Stimulated activated CD8-positive, alpha-beta memory T cell treated with anti-CD3 and anti-CD28 coated beads, Interleukin-4, amount 100 ng/mL, for 48 hours (primary cell): Measurements from ENCODE around the gene RABEP2.
"Not testable (repeated sequence)": the region's sequence is repeated elsewhere in the genome, so short reads cannot be mapped to it uniquely, and the experiment has no call there.

Source experiments
- DNase-seq: peaks from one replicate; pipeline ENCODE4 v3.0.0-alpha.2; 2020

Gene RABEP2, protein sequence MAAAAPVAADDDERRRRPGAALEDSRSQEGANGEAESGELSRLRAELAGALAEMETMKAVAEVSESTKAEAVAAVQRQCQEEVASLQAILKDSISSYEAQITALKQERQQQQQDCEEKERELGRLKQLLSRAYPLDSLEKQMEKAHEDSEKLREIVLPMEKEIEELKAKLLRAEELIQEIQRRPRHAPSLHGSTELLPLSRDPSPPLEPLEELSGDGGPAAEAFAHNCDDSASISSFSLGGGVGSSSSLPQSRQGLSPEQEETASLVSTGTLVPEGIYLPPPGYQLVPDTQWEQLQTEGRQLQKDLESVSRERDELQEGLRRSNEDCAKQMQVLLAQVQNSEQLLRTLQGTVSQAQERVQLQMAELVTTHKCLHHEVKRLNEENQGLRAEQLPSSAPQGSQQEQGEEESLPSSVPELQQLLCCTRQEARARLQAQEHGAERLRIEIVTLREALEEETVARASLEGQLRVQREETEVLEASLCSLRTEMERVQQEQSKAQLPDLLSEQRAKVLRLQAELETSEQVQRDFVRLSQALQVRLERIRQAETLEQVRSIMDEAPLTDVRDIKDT

DNA sequence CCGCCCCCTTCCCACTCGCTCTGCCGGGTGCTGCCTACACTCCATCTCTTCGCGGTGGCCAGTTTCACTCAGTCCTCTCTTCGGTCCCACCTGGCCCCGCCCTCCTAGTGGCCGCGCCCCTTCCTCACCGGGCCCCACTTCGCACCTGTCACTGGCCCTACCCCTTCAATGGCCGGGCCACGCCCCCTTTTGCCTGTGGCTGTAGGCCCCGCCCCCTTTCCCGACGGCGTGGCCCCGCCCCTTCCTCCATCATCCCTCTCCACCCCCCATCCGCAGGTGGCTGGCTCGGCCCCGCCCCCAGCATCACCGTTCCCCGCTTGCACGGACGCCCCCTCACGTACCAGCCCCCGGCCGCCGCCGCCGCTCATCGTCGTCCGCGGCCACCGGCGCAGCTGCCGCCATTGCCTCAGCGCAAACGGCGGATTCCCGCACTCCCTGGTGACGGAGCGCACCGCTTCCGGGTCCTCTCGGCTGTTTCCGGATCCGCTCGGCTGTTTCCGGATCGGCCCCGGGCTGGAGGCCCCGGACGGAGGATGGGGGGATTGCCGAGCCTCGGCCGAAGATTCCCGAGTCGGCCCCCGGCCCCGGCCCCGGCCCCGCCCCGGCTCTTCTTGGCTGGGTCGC is at the start of gene RABEP2:
TSS of gene RABEP2 (minus strand) at position 477 of the 624 bp plus-strand sequence. CDS start at position 402, 75 bp downstream.
- peak; percentile 99 for DNase-seq

DNA sequence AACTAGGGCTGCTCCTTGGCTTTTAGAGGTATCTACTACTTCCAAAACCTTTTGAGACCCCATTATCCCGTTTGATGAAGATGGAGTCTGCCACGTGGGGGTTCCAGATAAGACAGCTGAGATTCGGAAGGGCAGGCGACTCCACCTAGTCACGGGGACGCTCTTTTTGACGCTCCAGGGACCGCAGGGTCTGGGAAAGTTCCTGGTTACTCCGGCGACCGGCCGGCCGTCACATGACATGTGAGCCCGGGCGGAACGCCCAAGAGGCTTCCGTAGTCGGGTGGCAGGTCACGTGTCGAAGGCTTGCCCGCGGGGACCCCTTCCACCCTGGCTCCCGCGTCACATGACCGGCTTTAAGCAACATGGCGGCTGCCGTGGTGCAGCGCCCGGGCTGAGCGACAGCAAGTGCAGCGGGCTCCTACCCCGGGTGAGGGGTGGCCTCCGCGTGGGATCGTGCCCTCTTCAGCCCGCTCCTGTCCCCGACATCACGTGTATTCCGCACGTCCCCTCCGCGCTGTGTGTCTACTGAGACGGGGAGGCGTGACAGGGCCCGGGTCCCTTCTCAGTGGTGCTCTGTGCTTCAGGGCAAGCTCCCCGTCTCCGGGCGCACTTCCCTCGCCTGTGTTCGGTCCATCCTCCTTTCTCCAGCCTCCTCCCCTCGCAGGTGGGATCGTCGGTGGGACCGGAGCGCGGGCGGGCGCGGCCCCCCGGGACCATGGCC is 49.6 kb upstream of the RABEP2 start, which contains the start of gene SPNS1:
TSS of gene SPNS1 (plus strand) at position 342 of the 721 bp plus-strand sequence. CDS start at position 716, 374 bp downstream.
- peak; percentile 96 for DNase-seq

DNA sequence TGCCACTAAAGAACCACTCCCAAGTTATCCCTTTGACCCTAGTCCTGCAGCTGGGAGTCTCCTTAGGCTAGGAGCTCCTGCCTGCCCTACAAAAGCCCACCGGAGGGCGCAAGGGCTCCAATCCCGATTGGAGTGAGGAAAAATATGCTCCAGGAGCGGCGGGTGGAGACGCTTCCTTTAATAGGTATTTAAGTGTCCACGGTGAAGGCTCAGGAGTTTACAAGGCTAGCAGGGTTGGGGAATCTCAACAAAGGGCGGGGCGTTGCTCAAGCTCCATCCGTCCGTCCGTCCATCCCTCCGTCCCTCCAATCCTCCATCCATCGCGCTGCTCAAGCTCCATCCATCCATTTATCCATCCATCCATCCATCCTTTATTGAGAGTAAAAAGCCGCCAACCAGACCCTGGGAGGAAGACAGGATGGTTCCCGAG is 49.0 kb upstream of the RABEP2 start:
- DNase-seq: peak; percentile 62

DNA sequence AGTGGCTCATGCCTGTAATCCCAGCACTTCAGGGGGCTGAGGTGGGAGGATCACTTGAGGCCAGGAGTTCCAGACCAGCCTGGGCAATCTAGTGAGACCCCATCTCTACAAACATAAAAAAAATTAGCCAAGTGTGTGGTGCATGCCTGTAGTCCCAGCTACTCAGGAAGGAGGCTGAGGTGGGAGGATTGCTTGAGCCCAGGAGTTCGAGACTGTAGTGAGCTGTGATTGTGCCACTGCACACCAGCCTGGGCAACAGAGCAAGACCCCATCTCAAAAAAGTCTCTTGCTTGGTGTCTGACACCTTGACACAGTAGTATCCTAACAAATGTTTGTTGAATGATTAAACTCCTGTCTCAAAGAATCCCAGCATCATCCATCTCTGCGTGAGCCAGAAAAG is 44.7 kb upstream of the RABEP2 start:
- DNase-seq: not testable (repeated sequence)

DNA sequence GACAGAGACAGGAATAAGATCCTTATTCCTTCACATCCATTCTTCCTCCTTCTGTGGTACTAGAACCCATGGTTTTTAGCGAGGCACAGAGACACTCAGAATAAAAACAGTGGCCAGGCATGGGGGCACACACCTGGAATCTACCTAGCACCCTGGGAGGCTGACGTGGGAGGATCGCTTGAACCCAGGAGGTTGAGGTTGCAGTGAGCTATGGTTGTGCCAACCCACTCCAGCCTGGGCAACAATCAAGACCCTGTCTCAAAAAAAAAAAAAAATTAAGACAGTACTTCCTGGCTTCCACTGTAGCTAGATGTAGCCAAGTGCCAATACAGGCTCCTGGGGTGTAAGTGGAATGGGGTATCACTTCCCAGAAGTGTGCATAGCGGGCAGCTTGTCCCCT is 42.1 kb upstream of the RABEP2 start:
- no peak for DNase-seq

DNA sequence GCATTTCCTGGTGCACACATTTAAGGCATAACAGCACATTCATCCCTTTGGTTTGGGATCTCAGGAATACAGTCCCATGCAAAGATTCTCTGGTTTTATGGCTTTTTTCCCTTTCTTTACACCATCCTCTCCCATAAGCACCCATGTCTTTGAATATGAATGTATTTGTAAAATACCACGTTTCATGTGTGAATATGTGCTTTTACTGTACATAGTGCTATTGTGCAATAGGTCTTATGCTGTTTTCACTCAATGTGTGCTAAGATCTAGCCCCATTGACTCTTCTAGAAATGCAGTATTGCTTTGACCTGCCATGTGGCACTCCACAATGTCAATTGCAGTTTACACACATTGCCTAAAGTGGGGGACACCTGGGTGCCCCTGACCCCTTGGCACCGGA is 39.5 kb upstream of the RABEP2 start:
- DNase-seq: no peak

DNA sequence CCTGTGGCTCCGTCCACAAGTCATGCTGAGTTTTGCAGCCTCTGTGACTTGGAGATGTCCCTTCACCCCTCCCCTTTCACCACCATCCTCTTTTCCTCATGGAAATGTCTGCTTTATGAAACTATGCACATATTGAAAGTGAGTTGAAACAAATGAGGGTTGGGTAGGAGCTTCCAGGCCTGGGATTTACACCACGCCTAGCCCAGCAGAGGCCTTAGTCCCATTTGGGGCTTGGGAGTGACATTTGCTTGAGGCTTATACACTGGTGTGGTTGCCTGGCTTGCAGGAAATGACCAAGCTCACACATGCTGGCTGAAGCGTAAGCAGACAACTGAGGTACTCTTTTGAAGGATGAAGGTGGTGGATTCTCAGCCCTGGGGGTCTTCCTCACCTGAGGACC is 39.0 kb upstream of the RABEP2 start:
- DNase-seq: no peak

DNA sequence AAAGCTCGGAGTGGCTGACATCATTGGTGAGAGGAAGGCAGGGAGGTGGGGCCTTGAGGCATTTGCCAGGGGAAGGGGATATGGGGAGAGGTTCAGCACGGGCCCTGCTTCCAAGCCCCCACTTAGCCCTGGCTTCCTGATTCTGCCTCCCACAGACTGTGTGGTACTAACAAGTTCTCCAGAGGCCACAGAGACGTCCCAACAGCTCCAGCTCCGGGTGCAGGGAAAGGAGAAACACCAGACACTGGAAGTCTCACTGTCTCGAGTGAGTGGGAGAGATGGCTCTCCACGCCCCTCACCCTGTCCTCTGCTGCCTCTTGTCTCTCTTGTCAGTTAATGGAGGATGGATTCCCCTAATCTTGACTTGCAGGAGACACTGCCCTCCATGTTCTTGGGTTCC is 33.8 kb upstream of the RABEP2 start:
- no peak for DNase-seq

DNA sequence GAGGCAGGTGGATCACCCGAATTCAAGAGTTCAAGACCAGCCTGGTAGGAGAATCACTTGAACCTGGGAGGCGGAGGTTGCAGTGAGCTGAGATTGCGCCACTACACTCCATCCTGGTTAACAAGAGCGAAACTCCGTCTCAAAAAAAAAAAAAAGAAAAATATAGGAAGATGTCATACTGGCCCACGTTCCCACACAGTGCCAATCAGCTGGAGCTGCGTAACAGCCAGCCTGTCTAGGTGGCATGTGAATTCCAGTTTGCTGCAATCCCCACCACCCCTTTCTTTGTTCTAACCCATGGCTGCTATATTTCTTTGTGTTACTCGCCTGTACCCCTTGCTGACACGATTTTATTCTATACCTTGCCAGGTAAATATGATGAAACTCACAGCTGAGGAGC is 33.2 kb upstream of the RABEP2 start:
- no peak for DNase-seq

DNA sequence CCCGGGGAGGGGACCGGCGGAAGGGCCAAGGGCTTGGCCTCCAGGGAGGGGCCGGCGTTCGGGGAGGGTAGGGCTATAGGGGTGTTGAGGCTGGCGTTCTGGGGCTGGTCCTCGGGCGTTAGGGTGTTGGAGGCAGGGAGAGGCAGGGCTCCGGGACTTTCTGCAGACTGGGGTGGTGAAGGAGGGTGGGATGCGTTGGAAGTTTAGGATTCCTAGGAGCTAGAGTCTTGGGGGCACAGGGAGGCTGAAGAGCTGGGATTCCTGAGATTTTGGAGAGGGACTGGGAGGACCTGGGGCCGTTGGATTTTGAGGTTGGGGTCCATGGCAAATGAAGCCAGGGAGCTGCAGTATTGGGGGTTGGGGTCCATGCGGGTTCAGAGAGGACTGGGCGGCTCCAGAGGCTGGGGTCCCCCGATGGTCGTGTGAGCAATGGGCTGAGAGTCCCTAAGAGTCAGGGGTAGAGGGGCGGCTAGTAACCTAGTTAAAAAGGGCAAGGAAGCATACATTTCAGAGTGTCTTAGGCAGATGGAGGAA is 26.4 kb upstream of the RABEP2 start:
- DNase-seq: peak; percentile 59

DNA sequence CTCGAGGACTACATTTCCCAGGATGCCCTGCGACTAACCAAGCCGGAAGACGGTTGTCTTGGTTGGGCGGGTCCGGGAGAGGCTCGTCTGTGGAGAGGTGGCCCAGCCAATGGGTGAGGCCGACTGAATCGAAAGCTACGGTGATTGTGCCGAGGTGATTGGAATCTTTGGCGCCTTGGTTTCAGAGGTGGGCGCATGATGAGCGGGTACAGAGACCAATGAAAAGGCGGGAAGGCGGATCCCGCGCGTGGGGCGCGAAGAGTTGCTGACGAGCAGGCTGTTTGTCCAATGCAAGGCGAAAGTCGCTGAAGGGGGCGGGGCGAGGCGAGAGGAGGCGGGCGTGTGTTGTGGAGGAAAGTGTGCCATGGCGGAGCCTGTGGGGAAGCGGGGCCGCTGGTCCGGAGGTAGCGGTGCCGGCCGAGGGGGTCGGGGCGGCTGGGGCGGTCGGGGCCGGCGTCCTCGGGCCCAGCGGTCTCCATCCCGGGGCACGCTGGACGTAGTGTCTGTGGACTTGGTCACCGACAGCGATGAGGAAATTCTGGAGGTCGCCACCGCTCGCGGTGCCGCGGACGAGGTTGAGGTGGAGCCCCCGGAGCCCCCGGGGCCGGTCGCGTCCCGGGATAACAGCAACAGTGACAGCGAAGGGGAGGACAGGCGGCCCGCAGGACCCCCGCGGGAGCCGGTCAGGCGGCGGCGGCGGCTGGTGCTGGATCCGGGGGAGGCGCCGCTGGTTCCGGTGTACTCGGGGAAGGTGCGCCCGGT is 25.8 kb upstream of the RABEP2 start, which contains the start of gene NFATC2IP:
TSS of gene NFATC2IP (plus strand) at position 290 of the 762 bp plus-strand sequence. CDS start at position 365, 75 bp downstream.
- DNase-seq: peak; percentile 100

DNA sequence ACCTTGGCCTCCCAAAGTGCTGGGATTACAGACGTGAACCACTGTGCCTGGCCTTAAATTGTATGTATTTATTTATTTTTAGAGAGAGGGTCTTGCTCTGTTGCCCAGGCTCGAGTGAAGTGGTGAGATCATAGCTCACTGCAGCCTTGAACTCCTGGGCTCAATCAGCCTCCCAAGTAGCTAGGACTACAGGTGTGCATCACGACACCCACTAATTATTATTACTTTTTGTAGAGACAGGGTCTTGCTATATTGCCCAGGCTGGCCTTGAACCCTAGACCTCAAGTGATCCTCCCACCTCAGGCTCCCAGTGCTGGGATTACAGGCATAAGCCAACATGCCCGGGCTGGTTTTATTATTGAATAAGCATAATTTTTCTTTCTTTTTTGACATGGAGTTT is 21.6 kb upstream of the RABEP2 start:
- no peak for DNase-seq

DNA sequence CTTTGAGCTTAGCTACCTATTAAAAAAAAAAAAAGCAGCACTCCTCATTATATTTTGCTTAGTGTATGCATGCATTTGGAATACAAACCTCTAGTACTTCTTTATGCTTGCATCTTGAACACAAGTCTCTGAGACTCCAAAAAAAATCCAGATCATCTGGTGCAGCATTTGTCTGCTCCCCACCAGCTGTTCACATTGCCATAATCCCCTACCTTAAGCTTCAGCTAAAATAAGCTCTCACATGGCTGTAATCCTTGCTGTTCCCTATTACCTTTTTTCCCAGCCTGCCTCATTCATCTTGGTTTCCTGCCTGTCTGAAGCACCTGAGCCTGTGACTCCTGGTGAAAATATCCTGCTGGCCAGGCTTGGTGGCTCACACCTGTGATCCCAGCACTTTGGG is 18.2 kb upstream of the RABEP2 start:
- no peak for DNase-seq

DNA sequence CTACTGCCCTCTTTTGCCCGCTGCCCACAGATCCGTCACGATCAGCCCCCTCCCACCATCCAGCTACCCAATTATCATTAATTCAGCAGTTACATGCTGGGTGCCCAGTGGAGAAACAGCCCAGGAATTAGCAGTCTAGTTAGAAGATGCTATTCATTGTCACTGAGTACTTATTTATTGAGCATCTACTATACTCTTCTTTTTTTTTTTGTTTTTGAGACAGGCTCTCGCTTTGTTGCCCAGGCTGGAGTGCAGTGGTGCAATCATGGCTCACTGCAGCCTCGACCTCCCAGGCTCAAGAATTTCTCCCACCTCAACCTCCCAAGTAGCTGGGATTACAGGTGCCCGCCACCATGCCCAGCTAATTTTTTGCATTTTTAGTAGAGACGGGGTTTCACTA is 14.8 kb upstream of the RABEP2 start:
- DNase-seq: not testable (repeated sequence)

DNA sequence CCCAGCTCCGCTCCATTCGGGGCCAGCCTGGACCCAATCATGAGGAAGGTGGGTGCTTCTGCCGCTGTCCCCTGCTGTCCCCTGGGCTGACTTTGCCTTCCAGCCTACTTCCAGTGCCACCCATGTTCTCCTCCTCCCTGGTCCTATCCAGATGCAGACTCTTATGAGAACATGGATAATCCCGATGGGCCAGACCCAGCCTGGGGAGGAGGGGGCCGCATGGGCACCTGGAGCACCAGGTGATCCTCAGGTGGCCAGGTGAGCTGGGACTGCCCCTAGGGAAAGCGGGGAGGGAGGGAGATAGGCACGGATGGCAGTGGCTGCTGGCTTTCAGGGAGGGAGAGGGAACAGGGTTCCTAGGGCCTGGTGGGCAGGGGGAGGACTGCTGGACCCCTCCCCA is 13.7 kb upstream of the RABEP2 start:
- no peak for DNase-seq

DNA sequence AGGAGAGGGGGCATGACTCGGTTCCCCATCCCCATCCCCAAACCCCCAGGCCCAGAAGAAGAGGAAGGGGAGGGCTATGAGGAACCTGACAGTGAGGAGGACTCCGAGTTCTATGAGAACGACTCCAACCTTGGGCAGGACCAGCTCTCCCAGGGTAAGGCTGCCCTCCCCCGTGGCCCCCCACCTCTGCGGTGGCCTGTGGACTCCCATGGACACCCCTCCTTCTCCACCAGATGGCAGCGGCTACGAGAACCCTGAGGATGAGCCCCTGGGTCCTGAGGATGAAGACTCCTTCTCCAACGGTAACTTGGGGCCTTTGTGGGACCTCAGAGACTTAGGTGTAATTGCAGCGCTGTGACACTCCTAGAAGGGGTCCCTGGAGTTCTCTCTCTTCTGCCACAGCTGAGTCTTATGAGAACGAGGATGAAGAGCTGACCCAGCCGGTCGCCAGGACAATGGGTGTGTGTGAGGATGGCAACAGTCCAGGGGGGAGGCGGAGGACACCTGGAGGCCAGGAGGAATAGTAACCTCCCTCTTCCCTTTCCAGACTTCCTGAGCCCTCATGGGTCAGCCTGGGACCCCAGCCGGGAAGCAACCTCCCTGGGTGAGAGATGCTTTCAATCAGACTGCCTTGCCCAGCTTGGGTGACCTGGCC is 12.3 kb upstream of the RABEP2 start:
- DNase-seq: no peak

DNA sequence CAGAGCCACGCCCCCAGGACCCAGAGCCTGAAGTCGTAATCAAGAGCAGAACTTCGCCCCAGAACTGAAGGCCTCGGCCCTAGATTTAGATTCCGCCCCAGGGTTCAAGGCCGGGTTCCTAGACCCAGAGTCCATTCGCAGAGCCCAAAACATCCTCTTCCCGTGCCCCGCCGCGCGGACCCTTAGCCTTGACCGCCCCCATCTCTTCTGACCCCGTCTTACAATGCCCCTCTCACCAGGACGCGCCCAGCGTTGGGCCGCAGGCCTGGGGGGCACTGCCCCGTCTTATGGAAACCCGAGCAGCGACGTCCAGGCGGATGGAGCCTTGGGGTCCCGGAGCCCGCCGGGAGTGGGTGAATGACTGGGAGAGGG is 11.7 kb upstream of the RABEP2 start:
- DNase-seq: no peak

DNA sequence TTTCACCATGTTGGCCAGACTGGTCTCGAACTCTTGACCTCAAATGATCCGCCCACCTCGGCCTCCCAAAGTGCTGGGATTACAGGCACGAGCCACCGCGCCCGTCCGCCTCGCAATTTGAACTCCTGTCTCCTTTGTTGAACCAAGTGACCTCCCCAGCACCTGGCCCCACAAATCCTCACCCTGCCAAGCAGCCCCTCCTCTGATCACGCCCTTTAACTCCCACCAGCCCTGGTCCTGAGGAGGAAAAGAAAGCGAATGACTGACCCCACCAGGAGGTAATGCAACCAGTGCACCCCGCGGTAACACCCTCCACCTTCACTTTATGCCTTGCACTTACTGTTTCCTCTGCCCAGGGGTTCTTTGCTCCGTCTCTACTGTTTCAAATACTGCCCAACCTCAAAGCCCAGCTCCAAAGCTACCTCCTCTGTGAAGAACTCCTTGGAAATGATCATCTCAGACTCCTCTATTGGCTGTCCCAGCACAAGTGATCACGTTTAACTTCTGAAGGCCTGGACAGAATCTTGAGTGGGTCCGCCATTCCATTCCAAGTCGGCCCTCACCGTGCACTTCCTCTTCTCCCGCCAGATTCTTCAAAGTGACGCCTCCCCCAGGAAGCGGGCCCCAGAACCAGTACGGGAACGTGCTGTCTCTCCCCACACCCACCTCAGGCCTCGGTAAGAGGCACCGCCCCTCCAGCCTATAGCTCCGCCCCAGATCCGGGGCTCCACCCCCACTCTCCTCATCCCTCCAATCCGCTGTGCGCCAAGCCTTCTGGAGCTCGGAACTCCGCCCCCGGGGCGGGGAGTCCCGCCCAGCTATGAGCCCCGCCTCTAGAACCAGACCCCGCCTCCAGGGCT is 11.1 kb upstream of the RABEP2 start:
- peak; percentile 95 for DNase-seq

DNA sequence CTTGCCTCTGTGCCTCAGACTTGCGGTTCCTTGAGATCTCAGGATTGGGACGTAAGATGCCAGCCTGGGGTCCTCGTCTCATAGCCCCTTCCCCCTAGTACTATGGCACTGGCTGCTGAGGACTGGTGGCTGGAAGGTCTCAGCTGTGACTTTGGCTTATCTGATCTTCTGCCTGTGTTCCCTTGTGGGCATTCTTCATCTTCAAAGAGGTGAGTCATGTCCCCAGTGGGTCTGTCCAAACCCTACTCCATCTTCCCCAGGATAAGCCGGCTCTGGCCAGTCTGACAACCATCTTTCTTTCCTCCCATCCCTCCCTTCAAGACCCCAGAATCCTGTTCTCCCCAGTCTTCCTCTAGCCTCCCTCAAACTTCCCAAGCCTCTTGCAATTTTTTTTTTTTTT is 10.3 kb upstream of the RABEP2 start:
- DNase-seq: no peak

DNA sequence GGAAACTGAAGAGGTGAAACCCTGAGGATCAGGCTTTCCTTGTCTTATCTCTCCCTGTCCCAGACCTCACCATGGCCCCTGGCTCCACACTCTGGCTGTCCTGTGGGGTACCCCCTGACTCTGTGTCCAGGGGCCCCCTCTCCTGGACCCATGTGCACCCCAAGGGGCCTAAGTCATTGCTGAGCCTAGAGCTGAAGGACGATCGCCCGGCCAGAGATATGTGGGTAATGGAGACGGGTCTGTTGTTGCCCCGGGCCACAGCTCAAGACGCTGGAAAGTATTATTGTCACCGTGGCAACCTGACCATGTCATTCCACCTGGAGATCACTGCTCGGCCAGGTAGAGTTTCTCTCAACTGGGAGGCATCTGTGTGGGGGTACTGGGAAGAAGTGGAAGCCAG is 8.1 kb upstream of the RABEP2 start:
- no peak for DNase-seq
